SU-DHL-6 (cell line): ENCODE data around the gene TMEM170B.

Experiments
- H2AFZ ChIP-seq: fragments of 200-600 bp; sonication (generic); 2 replicates; pipeline ENCODE4 v1.6.1; 2014; ENCODE audit warnings: low read depth, mild to moderate bottlenecking, moderate library complexity, mixed read lengths, antibody characterized with exemption, low read length; ENCODE audit not compliant: severe bottlenecking
- H3F3A ChIP-seq: fragments of 200-600 bp; shearing (Covaris generic); 2 replicates; pipeline ENCODE4 v1.6.0; 2016; ENCODE audit warnings: antibody characterized with exemption, mild to moderate bottlenecking; ENCODE audit not compliant: insufficient read depth
- H3K27ac ChIP-seq: fragments of 200-600 bp; sonication (generic); 2 replicates; pipeline ENCODE4 v1.5.1; 2016; ENCODE audit warnings: low read depth, mild to moderate bottlenecking, low read length, moderate library complexity, mixed read lengths
- H3K27me3 ChIP-seq: fragments of 200-600 bp; sonication (generic), shearing (Covaris generic); 2 replicates; pipeline ENCODE4 v1.6.0; 2014; ENCODE audit warnings: mild to moderate bottlenecking, low read length
- H3K36me3 ChIP-seq: fragments of 200-600 bp; sonication (generic); 2 replicates; pipeline ENCODE4 v1.6.1; 2014; ENCODE audit warnings: mild to moderate bottlenecking, low read length, mixed read lengths
- H3K4me2 ChIP-seq: fragments of 300-600, 200-600 bp; shearing (Covaris generic), sonication (generic); 2 replicates; pipeline ENCODE4 v1.6.0; 2014; ENCODE audit warnings: low read length, low read depth, mild to moderate bottlenecking; ENCODE audit not compliant: poor library complexity, severe bottlenecking
- H3K4me3 ChIP-seq: fragments of 200-600 bp; sonication (generic); 2 replicates; pipeline ENCODE4 v1.5.1; 2014; ENCODE audit warnings: antibody characterized with exemption, low read length, mild to moderate bottlenecking, mixed read lengths; ENCODE audit not compliant: insufficient read depth, poor library complexity, severe bottlenecking
- H3K79me2 ChIP-seq: fragments of 200-600 bp; sonication (generic); 2 replicates; pipeline ENCODE4 v1.6.1; 2014; ENCODE audit warnings: mild to moderate bottlenecking, low read length, moderate library complexity; ENCODE audit not compliant: insufficient read depth
- H3K9ac ChIP-seq: fragments of 200-600 bp; sonication (generic); 2 replicates; pipeline ENCODE4 v1.7.0; 2014; ENCODE audit warnings: mild to moderate bottlenecking, low read length
- H3K9me2 ChIP-seq: fragments of 200-600 bp; sonication (generic); replicated peaks from 2 replicates; pipeline ENCODE4 v1.6.1; 2014; ENCODE audit warnings: low read length; ENCODE audit not compliant: insufficient read depth
- H3K9me3 ChIP-seq: fragments of 200-600 bp; sonication (generic); 2 replicates; pipeline ENCODE4 v1.6.1; 2014; ENCODE audit warnings: low read length, mixed read lengths; ENCODE audit not compliant: insufficient read depth
- H4K20me1 ChIP-seq: fragments of 200-600 bp; sonication (generic); 2 replicates; pipeline ENCODE4 v1.6.1; 2014; ENCODE audit warnings: low read depth, mild to moderate bottlenecking, antibody characterized with exemption, low read length, moderate library complexity, mixed read lengths
- EZH2phosphoT487 ChIP-seq: fragments of 200-600 bp; sonication (generic), shearing (Covaris generic); conservative IDR thresholded peaks from 2 replicates; pipeline ENCODE4 v1.6.1; 2018; ENCODE audit warnings: mild to moderate bottlenecking, antibody characterized with exemption, low read length, moderate library complexity, mixed read lengths
- TF ChIP-seq, protein P1 (sequence below): fragments of 200-600 bp; sonication (generic); IDR thresholded peaks from one replicate; pipeline ENCODE4 v1.5.1; 2017; ENCODE audit warnings: antibody characterized with exemption, mild to moderate bottlenecking, low read length, moderate library complexity; ENCODE audit not compliant: insufficient read depth, poor library complexity, severe bottlenecking

Gene TMEM170B

GRCh38 chr6:11556309-11556708 is 18.8 kb downstream of the TMEM170B start:
- Histone ChIP-seq H3K79me2 (no peaks in the 10 kb centered on the region), H3F3A (no peaks in the 10 kb centered on the region), H3K9me3 (no peaks in the 10 kb centered on the region), H3K4me2 (no peak overlapping the region), H2AFZ (no peak overlapping the region), H3K27me3 (no peaks in the 10 kb centered on the region), H3K9ac (no peak overlapping the region), H3K27ac (no peak overlapping the region), H3K36me3 (peaks cover 7% of the 10 kb centered on the region; the same call in 1 of the 2 replicates), H3K4me3 (no peak overlapping the region), H3K9me2 (no peaks in the 10 kb centered on the region), H4K20me1 (peaks cover 25% of the 10 kb centered on the region)
- TF ChIP-seq, protein P1, sequence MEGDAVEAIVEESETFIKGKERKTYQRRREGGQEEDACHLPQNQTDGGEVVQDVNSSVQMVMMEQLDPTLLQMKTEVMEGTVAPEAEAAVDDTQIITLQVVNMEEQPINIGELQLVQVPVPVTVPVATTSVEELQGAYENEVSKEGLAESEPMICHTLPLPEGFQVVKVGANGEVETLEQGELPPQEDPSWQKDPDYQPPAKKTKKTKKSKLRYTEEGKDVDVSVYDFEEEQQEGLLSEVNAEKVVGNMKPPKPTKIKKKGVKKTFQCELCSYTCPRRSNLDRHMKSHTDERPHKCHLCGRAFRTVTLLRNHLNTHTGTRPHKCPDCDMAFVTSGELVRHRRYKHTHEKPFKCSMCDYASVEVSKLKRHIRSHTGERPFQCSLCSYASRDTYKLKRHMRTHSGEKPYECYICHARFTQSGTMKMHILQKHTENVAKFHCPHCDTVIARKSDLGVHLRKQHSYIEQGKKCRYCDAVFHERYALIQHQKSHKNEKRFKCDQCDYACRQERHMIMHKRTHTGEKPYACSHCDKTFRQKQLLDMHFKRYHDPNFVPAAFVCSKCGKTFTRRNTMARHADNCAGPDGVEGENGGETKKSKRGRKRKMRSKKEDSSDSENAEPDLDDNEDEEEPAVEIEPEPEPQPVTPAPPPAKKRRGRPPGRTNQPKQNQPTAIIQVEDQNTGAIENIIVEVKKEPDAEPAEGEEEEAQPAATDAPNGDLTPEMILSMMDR, result no peak
- TF ChIP-seq EZH2phosphoT487, result no peak

DNA sequence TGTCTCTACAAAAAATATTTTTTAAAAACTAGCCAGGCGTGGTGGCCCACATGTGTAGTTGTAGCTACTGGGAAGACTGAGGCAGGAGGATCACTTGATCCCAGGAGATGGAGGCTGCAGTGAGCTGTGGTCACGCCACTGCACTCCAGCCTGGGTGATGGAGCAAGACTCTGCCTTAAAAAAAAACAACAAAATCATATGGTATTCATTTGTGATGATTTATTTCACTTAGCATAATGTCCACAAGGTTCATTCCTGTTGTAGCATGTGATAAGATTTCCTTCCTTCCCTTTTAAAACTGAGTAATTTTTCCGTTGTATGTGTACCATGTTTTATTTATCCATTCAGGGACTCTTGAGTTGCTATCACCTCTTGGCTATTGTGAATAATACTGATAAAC is 26.2 kb downstream of the TMEM170B start:
- no peaks in the 10 kb centered on the region for H3K27me3 ChIP-seq
- H3K4me2 ChIP-seq, result no peak overlapping the region
- H3K4me3 ChIP-seq, result no peak overlapping the region
- no peaks in the 10 kb centered on the region for H3K79me2 ChIP-seq
- peaks cover 15% of the 10 kb centered on the region; the same call in 1 of the 2 replicates for H4K20me1 ChIP-seq
- no peak overlapping the region for H2AFZ ChIP-seq
- H3K9me2 ChIP-seq, result no peaks in the 10 kb centered on the region
- 0 out of 2 replicates have a peak, but pooled peaks cover 7% of the 10 kb centered on the region for H3K36me3 ChIP-seq
- H3K9me3 ChIP-seq, result no peaks in the 10 kb centered on the region
- H3K27ac ChIP-seq, result no peak overlapping the region
- TF ChIP-seq EZH2phosphoT487, result no peak
- TF ChIP-seq, protein P1, result no peak
- H3K9ac ChIP-seq, result no peak overlapping the region
- no peaks in the 10 kb centered on the region for H3F3A ChIP-seq

- H3K79me2 ChIP-seq, result no peaks in the 10 kb centered on the region
- TF ChIP-seq, protein P1, result no peak
- TF ChIP-seq EZH2phosphoT487, result no peak
- no peaks in the 10 kb centered on the region for H3K27me3 ChIP-seq
- H3F3A ChIP-seq, result no peaks in the 10 kb centered on the region
- no peaks in the 10 kb centered on the region for H3K9me3 ChIP-seq
- no peaks in the 10 kb centered on the region for H3K9me2 ChIP-seq
- no peak overlapping the region for H3K4me2 ChIP-seq
- H3K4me3 ChIP-seq, result no peak overlapping the region
- H3K36me3 ChIP-seq, result 0 out of 2 replicates have a peak, but pooled peaks cover 7% of the 10 kb centered on the region
- no peak overlapping the region for H2AFZ ChIP-seq
- H4K20me1 ChIP-seq, result peaks cover 12% of the 10 kb centered on the region; the same call in 1 of the 2 replicates
- no peak overlapping the region for H3K9ac ChIP-seq
- no peak overlapping the region for H3K27ac ChIP-seq
Observed at GRCh38 chr6:11566609-11567008, 29.1 kb downstream of the TMEM170B start.
